Activated CD8-positive, alpha-beta T cell treated with anti-CD3 and anti-CD28 coated beads for 36 hours (primary cell): ENCODE data around the gene ATPAF1. TPM values are rescaled to one million over a fixed set of nuclear protein-coding genes. Genes with fewer than 3 reads are reported as not detected.

Experiments
- ATAC-seq: fragments of 200-7000 bp; cut with Tn5 transposase; one replicate; pipeline ENCODE4 v1.10.0; 2021; ENCODE audit warnings: mild to moderate bottlenecking, moderate library complexity
- CTCF ChIA-PET: fragments of 350-600 bp; sonication (Branson Sonifier 250); formaldehyde crosslinking; loops from one replicate; lab custom pipeline; 2021; ENCODE audit warnings: antibody characterized with exemption; lab: Charles Lee
- POLR2A ChIA-PET: fragments of 350-600 bp; sonication (Branson Sonifier 250); formaldehyde crosslinking; loops from one replicate; lab custom pipeline; 2021; ENCODE audit warnings: antibody characterized with exemption; lab: Charles Lee
- DNase-seq: peaks from one replicate; pipeline ENCODE4 v3.0.0-alpha.2; 2020
- H3K27ac Mint-ChIP-seq: one replicate; pipeline ENCODE4 v1.8.0; 2021; ENCODE audit warnings: mild to moderate bottlenecking, mixed read lengths
- H3K27me3 Mint-ChIP-seq: one replicate; pipeline ENCODE4 v1.8.0; 2021; ENCODE audit warnings: mixed read lengths
- H3K36me3 Mint-ChIP-seq: one replicate; pipeline ENCODE4 v1.8.0; 2021; ENCODE audit warnings: low read depth, mixed read lengths
- H3K4me1 Mint-ChIP-seq: one replicate; pipeline ENCODE4 v1.8.0; 2021; ENCODE audit warnings: low read depth, mixed read lengths
- H3K4me3 Mint-ChIP-seq: one replicate; pipeline ENCODE4 v1.8.0; 2021; ENCODE audit warnings: mild to moderate bottlenecking, moderate library complexity, mixed read lengths
- H3K9me3 Mint-ChIP-seq: one replicate; pipeline ENCODE4 v1.8.0; 2021; ENCODE audit warnings: mixed read lengths
- CTCF ChIP-seq: fragments of 200-600 bp; IDR thresholded peaks from one replicate; pipeline ENCODE4 v1.8.0; 2022; ENCODE audit warnings: antibody characterized with exemption, mild to moderate bottlenecking
- intact Hi-C: fragments of 100-400 bp; cut with micrococcal nuclease; formaldehyde crosslinking; loops from one replicate; pipeline ENCODE4 v1.10.0; 2022
- total RNA-seq, 2 experiments: library from RNA; stranded (reverse); gene quantifications; one replicate each; pipeline ENCODE4 v1.2.3, GENCODE V29; 2021

Gene ATPAF1
- total RNA-seq, 2 experiments from 2014 or later, result 40.3 to 41.8 TPM

- Mint-ChIP-seq H3K4me3 (no peak overlapping the region), H3K4me1 (peaks cover 4% of the 10 kb centered on the region), H3K36me3 (peaks cover 48% of the 10 kb centered on the region), H3K27me3 (no peaks in the 10 kb centered on the region), H3K9me3 (no peaks in the 10 kb centered on the region), H3K27ac (no peak overlapping the region)
- DNase-seq (no peak), ATAC-seq (no peak)
- intact Hi-C loops, result no loop called here
- ChIA-PET CTCF (interaction anchor here (1.2 kb wide), 2 partner anchors 15 to 147 kb away, joined by 3 read pairs; a partner anchor contains a TSS), POLR2A (no interaction called here)
- no peak for TF ChIP-seq CTCF
These were observed 13.9 kb upstream of the ATPAF1 start for GRCh38 chr1:46682064-46682463.

- POLR2A ChIA-PET, result no interaction called here
- Mint-ChIP-seq H3K4me1 (peaks cover 9% of the 10 kb centered on the region), H3K27ac (peak overlapping the region; percentile 44), H3K36me3 (peaks cover 47% of the 10 kb centered on the region), H3K27me3 (no peaks in the 10 kb centered on the region), H3K4me3 (no peak overlapping the region), H3K9me3 (no peaks in the 10 kb centered on the region)
- ATAC-seq (no peak), DNase-seq (no peak)
- no peak for TF ChIP-seq CTCF
- CTCF ChIA-PET, result interaction anchor here (1.2 kb wide), 1 partner anchor 14 kb away, joined by 3 read pairs; no protein-coding TSS in a partner anchor
- intact Hi-C loops, result no loop called here
These were observed 13.3 kb upstream of the ATPAF1 start for GRCh38 chr1:46681333-46682034.

GRCh38 chr1:46679789-46680573 lies 11.8 kb upstream of the ATPAF1 start:
- DNase-seq (no peak), ATAC-seq (no peak)
- peaks cover 24% of the 10 kb centered on the region for H3K4me1 Mint-ChIP-seq
- H3K27me3 Mint-ChIP-seq, result no peaks in the 10 kb centered on the region
- TF ChIP-seq CTCF, result no peak
- H3K27ac Mint-ChIP-seq, result peak overlapping the region; percentile 4
- intact Hi-C loops, result no loop called here
- peaks cover 51% of the 10 kb centered on the region for H3K36me3 Mint-ChIP-seq
- H3K4me3 Mint-ChIP-seq, result no peak overlapping the region
- POLR2A ChIA-PET, result interaction anchor here (0.5 to 1.0 kb wide), 2 partner anchors 24 to 28 kb away, joined by 3 read pairs; no protein-coding TSS in a partner anchor
- no peaks in the 10 kb centered on the region for H3K9me3 Mint-ChIP-seq
- CTCF ChIA-PET, result interaction anchor here (3.0 kb wide), 1 partner anchor 12 kb away, joined by 11 read pairs; the partner anchor contains the start of gene ATPAF1

- H3K4me1 Mint-ChIP-seq, result peaks cover 35% of the 10 kb centered on the region
- ATAC-seq, result no peak
- no peak for DNase-seq
These were observed 9.2 kb upstream of the ATPAF1 start for GRCh38 chr1:46677339-46677738.

More at GRCh38 chr1:46677339-46677738, 9.2 kb upstream of the ATPAF1 start:
- intact Hi-C loops, result no loop called here
- Mint-ChIP-seq H3K36me3 (peaks cover 44% of the 10 kb centered on the region), H3K4me3 (no peak overlapping the region), H3K27ac (peak overlapping the region; percentile 95), H3K27me3 (no peaks in the 10 kb centered on the region), H3K9me3 (no peaks in the 10 kb centered on the region)
- POLR2A ChIA-PET, result interaction anchor here (2.7 kb wide), 1 partner anchor 10 kb away, joined by 17 read pairs; the partner anchor contains the start of gene ATPAF1
- CTCF ChIA-PET, result interaction anchor here (0.8 to 3.0 kb wide), 5 partner anchors 9 to 236 kb away, joined by 3 to 11 read pairs (median 3); partner anchors contain the start of gene ATPAF1
- no peak for TF ChIP-seq CTCF
